GM12878 (cell line): ENCODE measurements around the gene RPUSD1.

Experiments used
- CEBPB ChIP-seq, 2 experiments: fragments of 150-350 bp in 1 of 2; IDR thresholded peaks; 2 replicates each; pipeline ENCODE4 v1.6.1; 2012 to 2014; ENCODE audit warnings: low read depth in 2 of 2, low read length in 2 of 2, borderline replicate concordance in 1 of 2, inconsistent platforms in 1 of 2
- CHD4 ChIP-seq: fragments of 200-600 bp; sonication (generic); IDR thresholded peaks from 2 replicates; pipeline ENCODE4 v1.6.1; 2016; ENCODE audit warnings: mild to moderate bottlenecking
- CREB1 ChIP-seq: IDR thresholded peaks from 2 replicates; pipeline ENCODE4 v1.6.1; 2012; ENCODE audit warnings: low read depth, mild to moderate bottlenecking, inconsistent platforms
- EP300 ChIP-seq, 2 experiments: fragments of 150-350 bp in 1 of 2; IDR thresholded peaks; 2 replicates each; pipeline ENCODE4 v1.6.1; 2011 to 2012; ENCODE audit warnings: low read depth in 2 of 2, low read length in 2 of 2, borderline replicate concordance in 1 of 2, improper control_type of control experiment in 1 of 2, inconsistent platforms in 1 of 2; ENCODE audit not compliant: control insufficient read depth in 1 of 2
- POLR2A ChIP-seq: IDR thresholded peaks from 2 replicates; pipeline ENCODE4 v1.6.1; 2011; ENCODE audit warnings: low read depth, mild to moderate bottlenecking, low read length
- POLR2AphosphoS5 ChIP-seq: IDR thresholded peaks from 2 replicates; pipeline ENCODE4 v1.6.1; 2011; ENCODE audit warnings: mild to moderate bottlenecking, low read length, inconsistent platforms
- ZNF207 ChIP-seq: fragments of 450-650 bp; IDR thresholded peaks from 2 replicates; pipeline ENCODE4 v1.6.1; 2014; ENCODE audit warnings: antibody characterized with exemption, mild to moderate bottlenecking, borderline replicate concordance
- ZNF24 ChIP-seq: fragments of 450-650 bp; IDR thresholded peaks from 2 replicates; pipeline ENCODE4 v1.6.1; 2017; ENCODE audit warnings: antibody characterized with exemption, mild to moderate bottlenecking
- TF ChIP-seq, protein P1 (sequence below): IDR thresholded peaks from 2 replicates; pipeline ENCODE4 v1.6.1; 2012; ENCODE audit warnings: low read depth, low read length, improper control_type of control experiment

DNA sequence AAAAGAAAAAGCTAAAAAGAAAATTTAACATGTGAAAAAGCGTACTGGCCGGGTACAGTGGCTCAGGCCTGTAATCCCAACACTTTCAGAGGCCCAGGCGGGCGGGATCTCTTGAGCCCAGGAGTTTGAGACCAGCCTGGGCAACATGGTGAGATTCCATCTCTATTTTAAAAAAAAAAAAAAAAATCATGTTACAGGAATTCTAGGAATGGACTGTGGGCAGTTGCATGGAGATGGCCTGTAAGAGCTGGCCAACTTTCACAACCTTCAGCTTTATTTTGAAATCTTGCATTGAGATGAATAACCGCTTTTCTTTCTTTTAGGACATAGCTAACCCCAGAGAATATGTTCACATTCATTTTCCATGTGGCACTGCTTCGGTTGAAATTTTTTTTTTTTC lies 39.2 kb downstream of the RPUSD1 start:
- TF ChIP-seq CHD4, result no peak
- no peak for TF ChIP-seq ZNF24
- no peak for TF ChIP-seq CEBPB (IDR thresholded peaks at IDR 0.05; ENCODE audit: borderline replicate concordance in 1 of 2, low read depth in 2 of 2, low read length in 2 of 2)
- no peak for TF ChIP-seq ZNF207
- TF ChIP-seq POLR2AphosphoS5, result no peak
- TF ChIP-seq, protein P1, sequence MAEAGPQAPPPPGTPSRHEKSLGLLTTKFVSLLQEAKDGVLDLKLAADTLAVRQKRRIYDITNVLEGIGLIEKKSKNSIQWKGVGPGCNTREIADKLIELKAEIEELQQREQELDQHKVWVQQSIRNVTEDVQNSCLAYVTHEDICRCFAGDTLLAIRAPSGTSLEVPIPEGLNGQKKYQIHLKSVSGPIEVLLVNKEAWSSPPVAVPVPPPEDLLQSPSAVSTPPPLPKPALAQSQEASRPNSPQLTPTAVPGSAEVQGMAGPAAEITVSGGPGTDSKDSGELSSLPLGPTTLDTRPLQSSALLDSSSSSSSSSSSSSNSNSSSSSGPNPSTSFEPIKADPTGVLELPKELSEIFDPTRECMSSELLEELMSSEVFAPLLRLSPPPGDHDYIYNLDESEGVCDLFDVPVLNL, result no peak
- no peak for TF ChIP-seq EP300 (IDR thresholded peaks at IDR 0.05; ENCODE audit: borderline replicate concordance in 1 of 2, control insufficient read depth in 1 of 2, low read depth in 2 of 2, low read length in 2 of 2)
- TF ChIP-seq POLR2A, result no peak
- no peak for TF ChIP-seq CREB1
